Measurements from ENCODE around the gene POM121C. TPM values are rescaled to one million over a fixed set of nuclear protein-coding genes. Genes with fewer than 3 reads are reported as not detected.
"Not testable (repeated sequence)": the region's sequence is repeated elsewhere in the genome, so short reads cannot be mapped to it uniquely, and the experiment has no call there.

Gene POM121C
- 19.4 TPM for total RNA-seq
- long read RNA-seq, full-length matches to known transcripts = 1 of 9 reads
- long read RNA-seq, partial matches to known transcripts = 4 of 9 reads
- long read RNA-seq, other reads (novel, unspliced or antisense) = 4 of 9 reads

GRCh38 chr7:75485979-75486643 is at the start of gene POM121C:
Gene POM121C, minus strand, starts transcription at chr7:75486299. Its CDS starts 44,803 bp downstream, at chr7:75441496.
- ATAC-seq (peak; percentile 100), DNase-seq (ENCODE audit: missing footprints) (peak; percentile 97)
- intact Hi-C loops (cut with DNase I) = not testable (repeated sequence)

DNA sequence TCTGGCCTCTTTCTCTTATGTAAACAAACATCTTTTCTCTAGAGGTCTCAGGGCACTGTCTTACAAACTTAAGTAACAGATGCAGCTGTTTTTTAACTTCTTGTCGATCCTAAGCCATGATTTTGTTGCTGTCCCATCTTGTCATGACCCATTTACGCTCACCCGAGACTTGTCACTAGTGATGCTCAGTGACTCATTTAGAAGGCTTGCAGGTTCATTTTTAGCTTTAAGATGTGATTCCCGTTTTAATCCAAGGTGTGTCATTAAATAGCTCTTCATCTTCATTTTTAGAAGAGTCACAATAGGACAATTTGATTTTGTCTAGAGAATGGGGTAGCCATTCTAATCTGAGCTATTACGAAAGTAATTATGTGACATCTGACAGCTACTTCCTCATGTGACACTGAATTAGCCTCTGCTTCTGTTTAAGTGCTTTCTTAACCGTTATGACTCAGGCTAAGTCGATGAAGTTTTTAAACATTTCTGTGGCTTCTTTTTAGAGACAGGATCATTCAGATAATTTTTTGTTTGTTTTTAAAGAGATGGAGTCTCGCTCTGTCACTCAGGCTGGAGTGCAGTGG is 48.7 kb upstream of the POM121C start:
- DNase-seq (ENCODE audit: missing footprints) (no peak), ATAC-seq (no peak)
- intact Hi-C loops (cut with DNase I) = no loop called here

DNA sequence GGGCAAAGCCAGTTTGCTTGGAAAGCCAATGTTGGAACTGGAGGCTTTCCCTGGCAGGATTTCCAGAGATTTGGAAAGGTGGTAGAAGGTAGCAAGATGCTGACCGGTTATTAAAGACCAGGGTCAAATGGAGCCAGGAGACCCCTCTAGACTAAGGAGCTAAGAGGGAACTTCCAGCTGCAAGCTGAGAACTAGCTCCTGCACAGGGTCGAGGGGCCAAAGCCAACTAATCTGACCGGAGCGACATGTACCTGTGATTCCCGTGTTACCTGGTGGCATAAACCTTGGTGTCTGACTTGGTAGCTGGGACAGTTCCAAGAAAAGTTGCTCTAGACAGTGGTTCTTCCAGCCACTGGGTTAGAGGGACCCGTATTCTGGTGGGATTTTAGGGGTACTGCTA is 47.8 kb upstream of the POM121C start:
- no peak for DNase-seq (ENCODE audit: missing footprints)
- no peak for ATAC-seq
- intact Hi-C loops (cut with DNase I) = no loop called here

DNA sequence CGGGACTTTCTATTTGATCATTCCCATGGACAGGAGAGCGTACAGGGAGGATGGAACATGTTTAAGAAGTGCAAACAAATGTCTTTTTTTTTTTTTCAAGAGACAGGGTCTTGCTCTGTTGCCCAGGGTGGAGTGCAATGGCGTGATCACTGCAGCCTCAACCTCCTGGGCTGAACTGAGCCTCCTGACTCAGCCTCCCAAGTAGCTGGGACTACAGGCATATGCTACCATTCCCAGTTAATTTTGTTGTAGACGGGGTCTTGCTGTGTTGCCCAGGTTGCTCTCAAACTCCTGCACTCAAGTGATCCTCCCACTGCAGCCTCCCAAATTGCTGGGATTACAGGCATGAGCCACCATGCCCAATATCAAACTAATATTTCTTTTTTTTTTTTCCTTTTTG is 46.5 kb upstream of the POM121C start:
- intact Hi-C loops (cut with DNase I) = no loop called here
- no peak for ATAC-seq

GRCh38 chr7:75531359-75531821 is 45.3 kb upstream of the POM121C start:
- ATAC-seq (no peak), DNase-seq (ENCODE audit: missing footprints) (no peak)
- intact Hi-C loops (cut with DNase I) = no loop called here

More for the DNA sequence above, 46.5 kb upstream of the POM121C start:
- no peak for DNase-seq (ENCODE audit: missing footprints)

DNA sequence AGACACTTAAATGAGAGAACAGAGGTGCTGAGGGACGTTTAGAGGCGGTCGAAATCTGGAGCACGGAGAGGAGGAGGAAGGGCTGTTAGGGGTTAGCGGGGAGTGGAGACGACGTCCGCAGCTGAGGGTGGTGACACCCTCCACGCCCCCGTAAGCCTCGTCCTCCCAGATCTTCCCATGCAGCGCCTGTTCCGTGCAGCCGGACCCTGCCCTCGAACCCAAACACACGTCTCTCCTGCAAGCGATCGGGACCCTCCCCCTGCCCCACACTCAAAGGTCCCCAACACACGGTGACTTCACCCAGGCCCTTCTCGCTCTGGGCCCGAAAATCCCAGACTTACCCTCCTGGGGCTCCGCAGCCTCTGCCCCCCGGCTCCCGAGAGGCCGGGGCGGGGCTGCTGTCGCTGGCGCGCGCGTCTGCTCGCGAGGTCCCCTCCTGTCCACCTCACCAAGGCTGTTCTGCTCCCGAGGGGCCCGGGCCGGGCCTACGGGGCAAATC is 41.2 kb upstream of the POM121C start:
- intact Hi-C loops (cut with DNase I) = loop anchor here (10.0 kb wide), 1 partner anchor 208 kb away; the partner anchor contains the start of gene HIP1
- ATAC-seq; DNase-seq (ENCODE audit: missing footprints): not testable (repeated sequence)

DNA sequence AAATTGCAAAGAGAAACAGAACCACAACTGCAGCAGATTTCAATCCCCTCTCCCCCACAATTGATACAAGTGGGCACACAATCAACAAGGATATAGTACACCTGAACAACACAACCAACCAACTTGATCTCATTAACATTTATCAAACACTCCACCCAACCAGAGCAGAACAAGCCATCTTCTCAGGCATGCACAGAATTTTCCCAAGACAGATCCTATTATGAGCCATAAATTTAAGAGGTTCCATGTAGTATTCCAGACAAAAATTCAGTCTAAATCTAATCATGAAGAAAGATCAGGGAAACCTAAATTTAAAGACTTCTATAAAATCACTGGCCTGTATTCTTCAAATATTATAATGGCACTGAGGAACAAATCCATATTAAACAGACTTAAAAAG is 35.6 kb upstream of the POM121C start:
- intact Hi-C loops (cut with DNase I) = loop anchor here (10.0 kb wide), 1 partner anchor 213 kb away; the partner anchor contains the start of gene HIP1
- DNase-seq (ENCODE audit: missing footprints); ATAC-seq: not testable (repeated sequence)

GRCh38 chr7:75518842-75519241 is 32.7 kb upstream of the POM121C start:
- intact Hi-C loops (cut with DNase I); ATAC-seq; DNase-seq (ENCODE audit: missing footprints): not testable (repeated sequence)

GRCh38 chr7:75509033-75509432 is 22.9 kb upstream of the POM121C start:
- DNase-seq (ENCODE audit: missing footprints); intact Hi-C loops (cut with DNase I): not testable (repeated sequence)

GRCh38 chr7:75492020-75492419 is 5.9 kb upstream of the POM121C start, which contains the start of gene SPDYE5:
Gene SPDYE5, plus strand, starts transcription at chr7:75492320. Its CDS starts 1,728 bp downstream, at chr7:75494048.
- ATAC-seq; intact Hi-C loops (cut with DNase I); DNase-seq (ENCODE audit: missing footprints): not testable (repeated sequence)

More at GRCh38 chr7:75509033-75509432, 22.9 kb upstream of the POM121C start:
- not testable (repeated sequence) for ATAC-seq

DNA sequence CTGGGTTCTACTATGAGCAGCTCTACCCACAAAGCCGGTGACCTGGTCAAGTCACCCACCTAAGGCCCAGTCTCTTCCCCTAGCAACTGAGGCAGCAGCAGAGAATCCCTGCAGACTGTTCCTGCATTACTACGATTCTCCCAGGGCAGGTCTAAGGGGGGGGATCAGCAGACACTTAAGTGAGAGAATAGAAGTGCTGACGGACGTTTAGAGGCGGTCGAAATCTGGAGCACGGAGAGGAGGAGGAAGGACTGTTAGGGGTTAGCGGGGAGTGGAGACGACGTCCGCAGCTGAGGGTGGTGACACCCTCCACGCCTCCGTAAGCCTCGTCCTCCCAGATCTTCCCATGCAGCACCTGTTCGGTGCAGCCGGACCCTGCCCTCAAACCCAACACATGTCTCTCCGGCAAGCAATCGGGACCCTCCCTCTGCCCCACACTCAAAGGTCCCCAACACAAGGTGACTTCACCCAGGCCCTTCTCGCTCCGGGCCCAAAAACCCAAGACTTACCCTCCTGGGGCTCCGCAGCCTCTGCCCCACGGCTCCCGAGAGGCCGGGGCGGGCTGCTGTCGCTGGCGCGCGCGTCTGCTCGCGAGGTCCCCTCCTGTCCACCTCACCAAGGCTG is 632 bp downstream of the POM121C start:
- intact Hi-C loops (cut with DNase I); ATAC-seq: not testable (repeated sequence)
- DNase-seq (ENCODE audit: missing footprints) = peak; percentile 63

GRCh38 chr7:75480313-75480712 is 5.8 kb downstream of the POM121C start:
- DNase-seq (ENCODE audit: missing footprints); ATAC-seq; intact Hi-C loops (cut with DNase I): not testable (repeated sequence)

DNA sequence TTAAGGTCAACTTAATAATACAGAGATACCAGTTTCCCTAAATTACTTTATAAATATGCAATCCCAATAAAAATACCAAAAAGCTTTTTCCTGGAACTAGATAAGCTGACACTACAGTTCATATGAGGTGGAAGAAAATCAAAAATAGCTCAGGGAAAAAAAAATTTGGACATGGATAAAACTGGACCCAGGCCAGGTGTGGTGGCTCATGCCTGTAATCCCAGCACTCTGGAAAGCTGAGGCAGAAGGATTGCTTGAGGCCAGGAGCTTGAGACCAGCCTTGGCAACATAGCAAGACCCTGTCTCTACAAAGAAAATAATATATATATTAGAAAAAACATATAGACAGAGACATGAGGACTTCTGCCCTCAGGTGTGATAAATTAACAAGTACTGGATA is 8.6 kb downstream of the POM121C start:
- intact Hi-C loops (cut with DNase I); ATAC-seq; DNase-seq (ENCODE audit: missing footprints): not testable (repeated sequence)

GRCh38 chr7:75470166-75470565 is 15.9 kb downstream of the POM121C start:
- ATAC-seq; DNase-seq (ENCODE audit: missing footprints); intact Hi-C loops (cut with DNase I): not testable (repeated sequence)

- intact Hi-C loops (cut with DNase I) = not testable (repeated sequence)
Observed at GRCh38 chr7:75460541-75460940, 25.6 kb downstream of the POM121C start.

GRCh38 chr7:75458034-75458433 is 28.1 kb downstream of the POM121C start:
- DNase-seq (ENCODE audit: missing footprints); ATAC-seq; intact Hi-C loops (cut with DNase I): not testable (repeated sequence)

More at GRCh38 chr7:75460541-75460940, 25.6 kb downstream of the POM121C start:
- not testable (repeated sequence) for ATAC-seq; DNase-seq (ENCODE audit: missing footprints)

- ATAC-seq = not testable (repeated sequence)
Observed at GRCh38 chr7:75456403-75456802, 29.7 kb downstream of the POM121C start.

GRCh38 chr7:75452494-75452955 is 33.6 kb downstream of the POM121C start:
- DNase-seq (ENCODE audit: missing footprints); intact Hi-C loops (cut with DNase I): not testable (repeated sequence)
- peak; percentile 67 for ATAC-seq

More at GRCh38 chr7:75456403-75456802, 29.7 kb downstream of the POM121C start:
- DNase-seq (ENCODE audit: missing footprints); intact Hi-C loops (cut with DNase I): not testable (repeated sequence)

All from Right ventricle myocardium inferior (tissue), 1 donor.